H9 (cell line): Measurements from ENCODE around the gene MAPK11. TPM values are rescaled to one million over a fixed set of nuclear protein-coding genes. Genes with fewer than 3 reads are reported as not detected.

Experiments
- DNase-seq: peaks from one replicate; pipeline ENCODE4 v3.0.0-alpha.2; 2017
- H2AFZ ChIP-seq: one replicate; pipeline ENCODE4 v1.6.1; 2013; ENCODE audit warnings: mild to moderate bottlenecking, low read length, control low read depth, moderate library complexity
- H2AK5ac ChIP-seq: 2 replicates; pipeline ENCODE4 v1.6.1; 2013; ENCODE audit warnings: low read length, control low read depth, mixed read lengths; ENCODE audit not compliant: insufficient read length
- H2BK120ac ChIP-seq: one replicate; pipeline ENCODE4 v1.6.1; 2013; ENCODE audit warnings: low read depth, mild to moderate bottlenecking, low read length, control low read depth, inconsistent platforms; ENCODE audit not compliant: poor library complexity, severe bottlenecking
- H2BK12ac ChIP-seq: 2 replicates; pipeline ENCODE4 v1.6.1; 2013; ENCODE audit warnings: low read length, control low read depth, mixed read lengths, low read depth; ENCODE audit not compliant: insufficient read length
- H2BK15ac ChIP-seq: 2 replicates; pipeline ENCODE4 v1.6.1; 2013; ENCODE audit warnings: low read depth, low read length, control low read depth
- H2BK20ac ChIP-seq: one replicate; pipeline ENCODE4 v1.6.1; 2013; ENCODE audit warnings: low read depth, mild to moderate bottlenecking, low read length, control low read depth, inconsistent platforms; ENCODE audit not compliant: poor library complexity, severe bottlenecking
- H2BK5ac ChIP-seq: 2 replicates; pipeline ENCODE4 v1.6.1; 2013; ENCODE audit warnings: low read length, control low read depth, mixed read lengths; ENCODE audit not compliant: insufficient read length
- H3K14ac ChIP-seq: 2 replicates; pipeline ENCODE4 v1.6.1; 2013; ENCODE audit warnings: low read length, control low read depth; ENCODE audit not compliant: insufficient read depth
- H3K18ac ChIP-seq: 2 replicates; pipeline ENCODE4 v1.6.1; 2013; ENCODE audit warnings: low read depth, mild to moderate bottlenecking, mixed read lengths, low read length, control low read depth; ENCODE audit not compliant: insufficient read length
- H3K23ac ChIP-seq: 2 replicates; pipeline ENCODE4 v1.6.1; 2013; ENCODE audit warnings: low read length, control low read depth, mixed read lengths, low read depth; ENCODE audit not compliant: insufficient read length
- H3K23me2 ChIP-seq: 2 replicates; pipeline ENCODE4 v1.6.1; 2013; ENCODE audit warnings: low read depth, mild to moderate bottlenecking, mixed read lengths, low read length, control low read depth; ENCODE audit not compliant: insufficient read length, poor library complexity, severe bottlenecking
- H3K27ac ChIP-seq: 2 replicates; pipeline ENCODE4 v1.5.1; 2013; ENCODE audit warnings: low read length, control low read depth, mixed read lengths, low read depth; ENCODE audit not compliant: insufficient read length
- H3K27me3 ChIP-seq: 2 replicates; pipeline ENCODE4 v1.6.1; 2013; ENCODE audit warnings: low read length, control low read depth, inconsistent platforms; ENCODE audit not compliant: insufficient read depth
- H3K4ac ChIP-seq: 2 replicates; pipeline ENCODE4 v1.6.1; 2013; ENCODE audit warnings: low read depth, mild to moderate bottlenecking, control low read depth, inconsistent platforms, low read length, moderate library complexity
- H3K4me1 ChIP-seq: 2 replicates; pipeline ENCODE4 v1.6.1; 2013; ENCODE audit warnings: low read length, control low read depth, inconsistent platforms; ENCODE audit not compliant: insufficient read depth
- H3K4me2 ChIP-seq: 2 replicates; pipeline ENCODE4 v1.6.1; 2013; ENCODE audit warnings: low read length, control low read depth, mixed read lengths; ENCODE audit not compliant: insufficient read length, insufficient read depth
- H3K56ac ChIP-seq: 2 replicates; pipeline ENCODE4 v1.6.1; 2013; ENCODE audit warnings: low read depth, mild to moderate bottlenecking, mixed read lengths, low read length, control low read depth; ENCODE audit not compliant: insufficient read length
- H3K79me1 ChIP-seq: 2 replicates; pipeline ENCODE4 v1.6.1; 2013; ENCODE audit warnings: low read depth, mild to moderate bottlenecking, moderate library complexity, low read length, control low read depth, inconsistent platforms; ENCODE audit not compliant: insufficient read depth, poor library complexity, severe bottlenecking
- H3K79me2 ChIP-seq: 2 replicates; pipeline ENCODE4 v1.6.1; 2013; ENCODE audit warnings: low read length, control low read depth, inconsistent platforms; ENCODE audit not compliant: insufficient read depth
- H3K9ac ChIP-seq: 2 replicates; pipeline ENCODE4 v1.6.1; 2013; ENCODE audit warnings: low read length, control low read depth, mixed read lengths; ENCODE audit not compliant: insufficient read length; ENCODE audit errors: extremely low read depth
- H3K9me3 ChIP-seq: one replicate; pipeline ENCODE4 v1.6.1; 2013; ENCODE audit warnings: low read depth, low read length, inconsistent platforms; ENCODE audit not compliant: control insufficient read depth
- H3T11ph ChIP-seq: one replicate; pipeline ENCODE4 v1.6.1; 2013; ENCODE audit warnings: mild to moderate bottlenecking, low read length, control low read depth, inconsistent platforms
- H4K20me1 ChIP-seq: one replicate; pipeline ENCODE4 v1.6.1; 2013; ENCODE audit not compliant: control insufficient read depth, insufficient read length, insufficient read depth
- H4K5ac ChIP-seq: 2 replicates; pipeline ENCODE4 v1.6.1; 2013; ENCODE audit warnings: low read depth, mild to moderate bottlenecking, mixed read lengths, low read length, control low read depth; ENCODE audit not compliant: insufficient read length
- H4K8ac ChIP-seq: replicated peaks from 2 replicates; pipeline ENCODE4 v1.6.1; 2013; ENCODE audit warnings: low read length, control low read depth, mixed read lengths, low read depth; ENCODE audit not compliant: insufficient read length
- H4K91ac ChIP-seq: 2 replicates; pipeline ENCODE4 v1.6.1; 2013; ENCODE audit warnings: low read depth, mild to moderate bottlenecking, moderate library complexity, mixed read lengths, low read length, control low read depth; ENCODE audit not compliant: insufficient read length
- H3K27ac Mint-ChIP-seq, 3 experiments: 2 replicates in 2 of 3; 3 replicates in 1 of 3; pipeline ENCODE4 v1.8.0; 2020 to 2021; ENCODE audit warnings: mixed read lengths in 3 of 3, mild to moderate bottlenecking in 1 of 3, moderate library complexity in 1 of 3
- H3K27me3 Mint-ChIP-seq: 2 replicates; pipeline ENCODE4 v1.8.0; 2021; ENCODE audit warnings: low read depth, mild to moderate bottlenecking, moderate library complexity, mixed read lengths
- H3K36me3 Mint-ChIP-seq, 3 experiments: 2 replicates in 2 of 3; 3 replicates in 1 of 3; pipeline ENCODE4 v1.8.0; 2020 to 2021; ENCODE audit warnings: low read depth in 3 of 3, mixed read lengths in 3 of 3; ENCODE audit not compliant: insufficient read depth in 1 of 3
- H3K4me1 Mint-ChIP-seq, 2 experiments: 2 replicates each; pipeline ENCODE4 v1.8.0; 2020; ENCODE audit warnings: mixed read lengths in 2 of 2
- H3K4me3 Mint-ChIP-seq, 2 experiments: 2 replicates in 1 of 2; 3 replicates in 1 of 2; pipeline ENCODE4 v1.8.0; 2020 to 2021; ENCODE audit warnings: mild to moderate bottlenecking in 2 of 2, mixed read lengths in 2 of 2, moderate library complexity in 1 of 2
- H3K9me3 Mint-ChIP-seq, 2 experiments: 2 replicates in 1 of 2; 3 replicates in 1 of 2; pipeline ENCODE4 v1.8.0; 2020; ENCODE audit warnings: mild to moderate bottlenecking in 2 of 2, mixed read lengths in 2 of 2, moderate library complexity in 1 of 2
- WGBS: extraction: QIAGEN DNeasy Blood & Tissue Kit; methylation state at CpG from one replicate; pipeline ENCODE4 v1.1.7; 2013; ENCODE audit warnings: missing lambda C conversion rate, low lambda C conversion rate, mixed read lengths; ENCODE audit not compliant: insufficient read length; ENCODE audit errors: extremely low coverage; 5-methylcytosine and 5-hydroxymethylcytosine counted together
- total RNA-seq: library from RNA; stranded (reverse); gene quantifications from 2 replicates; pipeline ENCODE4 v1.2.1, GENCODE V29; 2021
- TF ChIP-seq, protein P1 (sequence below): fragments of 200-600 bp; sonication (generic); conservative IDR thresholded peaks from 3 replicates; pipeline ENCODE4 v1.8.0; 2021; ENCODE audit warnings: antibody characterized with exemption, mild to moderate bottlenecking

Gene MAPK11
- total RNA-seq, 1 experiment from 2014 or later, result 1.5 TPM

DNA sequence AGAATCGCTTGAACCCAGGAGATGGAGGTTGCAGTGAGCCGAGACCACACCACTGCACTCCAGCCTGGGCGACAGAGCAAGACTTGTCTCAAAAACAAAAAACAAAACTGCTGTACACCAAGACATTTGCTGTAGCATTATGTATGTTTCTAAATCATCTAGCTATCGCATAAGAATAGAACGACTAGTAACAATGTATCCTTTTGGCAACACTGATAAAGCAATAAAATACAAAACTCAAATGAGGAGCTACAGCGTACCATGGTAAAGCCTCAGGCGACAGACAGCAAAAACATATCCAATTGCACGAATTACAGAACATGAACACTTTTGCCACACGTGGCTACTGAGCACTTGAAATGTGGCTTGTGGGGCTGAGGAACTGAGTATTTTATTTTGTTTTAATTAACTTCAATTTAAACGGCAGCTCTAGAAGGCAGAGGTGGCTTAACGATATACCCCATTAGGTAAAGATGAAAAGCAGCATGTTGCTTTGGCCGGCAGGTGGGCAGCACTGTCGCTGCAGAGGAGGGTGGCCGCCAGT is 27.7 kb downstream of the MAPK11 start:
- no peak overlapping the region for H3K27ac ChIP-seq

More for the DNA sequence above, 27.7 kb downstream of the MAPK11 start:
- TF ChIP-seq, protein P1, sequence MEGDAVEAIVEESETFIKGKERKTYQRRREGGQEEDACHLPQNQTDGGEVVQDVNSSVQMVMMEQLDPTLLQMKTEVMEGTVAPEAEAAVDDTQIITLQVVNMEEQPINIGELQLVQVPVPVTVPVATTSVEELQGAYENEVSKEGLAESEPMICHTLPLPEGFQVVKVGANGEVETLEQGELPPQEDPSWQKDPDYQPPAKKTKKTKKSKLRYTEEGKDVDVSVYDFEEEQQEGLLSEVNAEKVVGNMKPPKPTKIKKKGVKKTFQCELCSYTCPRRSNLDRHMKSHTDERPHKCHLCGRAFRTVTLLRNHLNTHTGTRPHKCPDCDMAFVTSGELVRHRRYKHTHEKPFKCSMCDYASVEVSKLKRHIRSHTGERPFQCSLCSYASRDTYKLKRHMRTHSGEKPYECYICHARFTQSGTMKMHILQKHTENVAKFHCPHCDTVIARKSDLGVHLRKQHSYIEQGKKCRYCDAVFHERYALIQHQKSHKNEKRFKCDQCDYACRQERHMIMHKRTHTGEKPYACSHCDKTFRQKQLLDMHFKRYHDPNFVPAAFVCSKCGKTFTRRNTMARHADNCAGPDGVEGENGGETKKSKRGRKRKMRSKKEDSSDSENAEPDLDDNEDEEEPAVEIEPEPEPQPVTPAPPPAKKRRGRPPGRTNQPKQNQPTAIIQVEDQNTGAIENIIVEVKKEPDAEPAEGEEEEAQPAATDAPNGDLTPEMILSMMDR, result no peak
- peak overlapping the region; percentile 96 to 98 for H3K4me3 Mint-ChIP-seq
- H3K4me1 Mint-ChIP-seq, result peaks cover 20 to 27% of the 10 kb centered on the region in 2 experiments
- Histone ChIP-seq H3K9me3 (no peaks in the 10 kb centered on the region), H3K56ac (no peak overlapping the region), H4K8ac (no peak overlapping the region), H2AK5ac (no peak overlapping the region), H3T11ph (no peak overlapping the region), H3K79me1 (no peaks in the 10 kb centered on the region), H3K9ac (no peak overlapping the region), H2AFZ (no peak overlapping the region), H3K14ac (no peak overlapping the region), H2BK12ac (no peak overlapping the region), H3K18ac (no peak overlapping the region), H3K27me3 (no peaks in the 10 kb centered on the region), H2BK15ac (no peak overlapping the region), H2BK5ac (no peak overlapping the region), H3K23ac (no peak overlapping the region), H4K5ac (no peak overlapping the region), H3K23me2 (peaks cover 20% of the 10 kb centered on the region), H3K4me2 (peak overlapping the region; percentile 29), H4K20me1 (no peaks in the 10 kb centered on the region), H2BK20ac (no peak overlapping the region), H4K91ac (no peak overlapping the region), H3K4ac (no peak overlapping the region), H2BK120ac (no peak overlapping the region), H3K79me2 (peaks cover 6% of the 10 kb centered on the region; the same call in 1 of the 2 replicates), H3K4me1 (no peaks in the 10 kb centered on the region; the same call in 1 of the 2 replicates)
- H3K36me3 Mint-ChIP-seq, result peaks cover 2 to 23% (median 14%) of the 10 kb centered on the region in 3 experiments
- DNase-seq, result no peak
- no CpG with 5 or more reads among the region's 14 CpGs for WGBS
- no peaks in the 10 kb centered on the region; the same call in 1 of the 2 replicates for H3K27me3 Mint-ChIP-seq
- no peak overlapping the region for H3K27ac Mint-ChIP-seq
- no peaks in the 10 kb centered on the region for H3K9me3 Mint-ChIP-seq
